AG04450 (cell line): ENCODE results near the gene CCDC47. TPM values are rescaled to one million over a fixed set of nuclear protein-coding genes. Genes with fewer than 3 reads are reported as not detected.
A peak's percentile ranks its signal among the peaks of the same experiment; 100 is the strongest.

Experiments used
- CTCF ChIA-PET: fragments of 300-600, 350-600 bp; formaldehyde crosslinking; extraction: SDS; loops from one replicate; lab custom pipeline; 2022; ENCODE audit warnings: antibody characterized with exemption, inconsistent platforms; lab: Charles Lee
- POLR2A ChIA-PET: fragments of 350-600 bp; formaldehyde crosslinking; extraction: SDS; loops from one replicate; lab custom pipeline; 2021; ENCODE audit warnings: antibody characterized with exemption, inconsistent platforms; lab: Yijun Ruan, JAX
- DNase-seq: peaks from one replicate; pipeline ENCODE4 v3.0.0-alpha.2; 2011; ENCODE audit warnings: low read depth, low spot score
- H3K27ac ChIP-seq: one replicate; pipeline ENCODE4 v1.5.1; 2012; ENCODE audit warnings: low read depth, low read length, control low read depth
- H3K27me3 ChIP-seq: one replicate; pipeline ENCODE4 v1.6.0; 2012; ENCODE audit warnings: low read length; ENCODE audit not compliant: control insufficient read depth, insufficient read depth
- H3K4me3 ChIP-seq: 2 replicates; pipeline ENCODE4 v1.5.1; 2011; ENCODE audit warnings: mild to moderate bottlenecking, low read depth, low read length, control low read depth
- H3K9me3 ChIP-seq: 2 replicates; pipeline ENCODE4 v1.5.1; 2012; ENCODE audit warnings: low read length; ENCODE audit not compliant: control insufficient read depth, insufficient read depth
- polyA plus RNA-seq: library from polyadenylated mRNA; depleted of rRNA; stranded (reverse); fragments of >200 nt; gene quantifications from 2 replicates; pipeline ENCODE4 v1.2.3, GENCODE V29; 2011
- TF ChIP-seq, protein P1 (sequence below): IDR thresholded peaks from 2 replicates; pipeline ENCODE4 v1.5.1; 2011; ENCODE audit warnings: low read depth, low read length, control low read depth, inconsistent platforms

Gene CCDC47
- polyA plus RNA-seq, 1 experiment = 68.9 TPM

DNA sequence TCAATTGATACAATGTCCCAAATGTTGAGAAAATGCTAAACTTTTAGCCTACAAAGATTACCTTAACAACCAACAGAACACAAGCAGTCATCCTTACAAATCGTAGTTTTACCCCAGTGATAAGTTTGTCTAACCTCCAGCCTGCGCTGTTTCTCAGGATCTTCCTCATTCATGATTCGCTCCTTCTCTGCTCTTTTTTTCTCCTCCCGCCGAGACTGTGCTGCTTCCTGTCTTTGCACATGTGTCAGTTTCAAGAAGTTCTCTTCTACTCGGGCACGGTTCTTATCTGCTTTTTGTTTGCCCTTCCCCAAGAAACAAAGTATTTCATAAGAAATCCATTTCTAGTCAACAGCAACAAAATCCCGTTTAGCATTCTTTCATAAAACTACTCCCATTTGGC lies 21.6 kb downstream of the CCDC47 start:
- H3K9me3 ChIP-seq = no peaks in the 10 kb centered on the region
- POLR2A ChIA-PET = interaction anchor here (0.6 kb wide), 1 partner anchor 22 kb away, joined by 4 read pairs; the partner anchor contains the start of gene CCDC47
- TF ChIP-seq, protein P1, sequence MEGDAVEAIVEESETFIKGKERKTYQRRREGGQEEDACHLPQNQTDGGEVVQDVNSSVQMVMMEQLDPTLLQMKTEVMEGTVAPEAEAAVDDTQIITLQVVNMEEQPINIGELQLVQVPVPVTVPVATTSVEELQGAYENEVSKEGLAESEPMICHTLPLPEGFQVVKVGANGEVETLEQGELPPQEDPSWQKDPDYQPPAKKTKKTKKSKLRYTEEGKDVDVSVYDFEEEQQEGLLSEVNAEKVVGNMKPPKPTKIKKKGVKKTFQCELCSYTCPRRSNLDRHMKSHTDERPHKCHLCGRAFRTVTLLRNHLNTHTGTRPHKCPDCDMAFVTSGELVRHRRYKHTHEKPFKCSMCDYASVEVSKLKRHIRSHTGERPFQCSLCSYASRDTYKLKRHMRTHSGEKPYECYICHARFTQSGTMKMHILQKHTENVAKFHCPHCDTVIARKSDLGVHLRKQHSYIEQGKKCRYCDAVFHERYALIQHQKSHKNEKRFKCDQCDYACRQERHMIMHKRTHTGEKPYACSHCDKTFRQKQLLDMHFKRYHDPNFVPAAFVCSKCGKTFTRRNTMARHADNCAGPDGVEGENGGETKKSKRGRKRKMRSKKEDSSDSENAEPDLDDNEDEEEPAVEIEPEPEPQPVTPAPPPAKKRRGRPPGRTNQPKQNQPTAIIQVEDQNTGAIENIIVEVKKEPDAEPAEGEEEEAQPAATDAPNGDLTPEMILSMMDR = no peak

DNA sequence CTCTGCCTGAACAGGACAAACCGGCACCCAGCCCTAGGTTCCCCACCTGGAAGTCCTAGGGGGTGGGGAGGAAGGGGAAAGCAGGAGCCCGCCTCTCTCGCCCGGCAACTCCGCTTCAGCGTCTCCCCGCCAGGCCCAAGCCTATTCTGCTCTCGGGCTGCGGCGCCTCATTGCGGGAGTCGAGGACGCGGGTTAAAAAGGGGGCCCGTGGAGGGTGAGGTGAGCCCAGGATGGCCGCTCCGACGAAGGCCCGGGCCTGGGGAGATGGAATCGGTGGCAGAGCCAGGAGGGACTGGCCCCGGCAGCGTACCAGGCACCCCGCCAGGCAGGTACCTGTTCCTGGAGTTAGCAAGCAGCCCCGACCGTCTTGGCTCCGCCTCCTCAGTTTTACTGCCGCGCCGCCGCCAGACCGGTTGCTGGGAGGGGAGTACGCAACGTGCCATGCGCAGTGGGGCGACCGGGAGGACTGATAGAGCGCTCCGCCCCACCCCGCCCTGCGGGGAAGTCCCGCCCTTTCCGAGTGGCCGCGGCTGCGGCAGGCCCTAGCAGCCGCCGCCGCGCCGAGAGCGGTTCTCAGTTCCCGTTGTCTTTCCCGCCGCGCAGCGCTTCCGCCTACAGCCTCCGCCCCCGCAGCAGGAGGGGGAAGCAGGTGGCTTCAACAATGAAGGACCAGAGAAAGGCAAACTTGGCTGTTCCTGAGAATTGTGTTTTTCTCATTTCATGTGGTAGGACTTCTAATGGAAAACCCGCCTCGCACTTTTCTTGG lies 31.8 kb downstream of the CCDC47 start, which contains the start of gene STRADA:
Gene STRADA (minus strand): TSS at position 392 of the 766 bp plus-strand sequence. CDS start 13,430 bp downstream, outside the sequence.
- DNase-seq = peak; percentile 89
- CTCF ChIA-PET = interaction anchor here (0.7 kb wide), 1 partner anchor 40 kb away, joined by 4 read pairs; no protein-coding TSS in a partner anchor

More for the DNA sequence above, 21.6 kb downstream of the CCDC47 start:
- Histone ChIP-seq H3K4me3 (no peak overlapping the region), H3K27me3 (no peaks in the 10 kb centered on the region), H3K27ac (no peak overlapping the region)
- DNase-seq = no peak
- CTCF ChIA-PET = no interaction called here

DNA sequence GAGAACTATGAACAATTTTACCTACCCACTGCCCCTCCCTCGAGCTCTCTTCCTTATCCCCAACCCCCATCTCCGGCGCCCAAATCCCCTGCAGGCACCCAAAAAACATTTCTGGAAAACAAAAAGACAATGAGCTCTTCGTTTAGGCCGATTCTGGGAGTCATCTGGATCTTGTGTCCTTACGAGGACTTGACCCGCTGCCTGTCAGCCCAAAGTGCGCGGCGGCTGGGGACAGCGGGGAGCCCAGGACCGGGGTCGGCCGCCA lies 32.3 kb downstream of the CCDC47 start:
- Histone ChIP-seq H3K9me3 (peaks cover 5% of the 10 kb centered on the region; the same call in 1 of the 2 replicates), H3K27ac (peak overlapping the region; percentile 50), H3K4me3 (peak overlapping the region; percentile 83), H3K27me3 (no peaks in the 10 kb centered on the region)
- ChIA-PET POLR2A (no interaction called here), CTCF (no interaction called here)
- TF ChIP-seq, protein P1 = no peak
- no peak for DNase-seq

More for the DNA sequence above, 31.8 kb downstream of the CCDC47 start, which contains the start of gene STRADA:
- POLR2A ChIA-PET = interaction anchor here (0.9 kb wide), 1 partner anchor 14 kb away, joined by 3 read pairs; no protein-coding TSS in a partner anchor
- H3K27me3 ChIP-seq = no peaks in the 10 kb centered on the region
- peak within 1 kb of the TSS; percentile 83 for H3K4me3 ChIP-seq
- H3K27ac ChIP-seq = peak within 1 kb of the TSS; percentile 71
- H3K9me3 ChIP-seq = peaks cover 5% of the 10 kb centered on the region; the same call in 1 of the 2 replicates
- TF ChIP-seq, protein P1 = no peak

DNA sequence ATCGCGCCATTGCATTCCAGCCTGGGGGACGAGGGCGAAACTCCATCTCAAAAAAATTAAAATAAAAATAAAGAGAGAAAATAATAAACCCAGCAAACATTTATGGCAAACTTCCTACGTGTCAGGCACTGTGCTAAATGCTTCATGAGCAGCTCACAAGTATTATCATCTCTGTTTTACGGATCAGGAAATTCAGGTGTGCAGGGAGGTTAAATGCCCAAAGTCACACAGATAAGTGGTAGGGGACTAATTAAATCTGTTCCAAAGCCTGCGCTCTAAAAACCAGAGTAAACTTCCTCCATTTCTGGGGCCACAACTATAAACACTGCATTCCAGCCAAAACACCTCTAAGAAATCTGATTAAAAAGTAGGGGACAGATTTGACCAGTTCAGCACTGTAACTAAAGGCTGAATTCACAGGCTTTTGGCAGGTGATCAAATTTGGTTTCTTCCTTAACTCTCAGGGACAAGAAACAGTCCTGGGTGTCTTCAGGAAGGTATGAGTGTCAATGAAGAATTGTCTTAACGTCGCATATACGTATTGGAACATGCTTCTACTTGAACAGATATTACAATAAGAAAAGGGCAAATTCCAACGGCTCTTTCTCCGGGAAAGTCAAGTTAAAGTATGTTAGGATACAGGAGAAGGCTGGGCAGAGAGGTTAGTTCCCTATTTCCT lies 32.8 kb downstream of the CCDC47 start:
- no peak for DNase-seq
- Histone ChIP-seq H3K27ac (peak overlapping the region; percentile 50), H3K27me3 (no peaks in the 10 kb centered on the region), H3K4me3 (peak overlapping the region; percentile 83), H3K9me3 (peaks cover 5% of the 10 kb centered on the region; the same call in 1 of the 2 replicates)
- POLR2A ChIA-PET = no interaction called here
- CTCF ChIA-PET = no interaction called here
- TF ChIP-seq, protein P1 = no peak

DNA sequence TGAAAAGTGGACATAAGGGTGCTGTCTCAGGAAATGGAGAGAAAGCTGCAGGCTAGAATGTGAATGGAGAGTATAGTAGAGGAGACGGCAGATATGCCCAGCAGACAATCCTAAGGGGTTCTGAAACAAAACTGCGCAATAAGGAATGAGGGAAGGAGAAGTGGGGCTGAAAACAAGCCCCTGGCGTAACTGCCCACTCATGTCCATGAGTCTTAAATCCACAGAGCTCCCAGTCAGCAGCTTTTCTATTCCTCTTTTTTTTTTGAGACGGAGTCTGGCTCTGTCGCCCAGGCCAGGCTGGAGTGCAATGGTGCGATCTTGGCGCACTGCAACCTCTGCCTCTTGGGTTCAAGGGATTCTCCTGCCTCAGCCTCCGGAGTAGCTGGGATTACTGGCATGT lies 37.7 kb downstream of the CCDC47 start:
- POLR2A ChIA-PET = no interaction called here
- no peak for DNase-seq
- Histone ChIP-seq H3K27ac (no peak overlapping the region), H3K4me3 (no peak overlapping the region), H3K27me3 (no peaks in the 10 kb centered on the region), H3K9me3 (no peaks in the 10 kb centered on the region)
- TF ChIP-seq, protein P1 = no peak
- CTCF ChIA-PET = interaction anchor here (1.0 kb wide), 1 partner anchor 124 kb away, joined by 4 read pairs; no protein-coding TSS in a partner anchor
